HFF-Myc (cell line): ENCODE measurements around the gene SELENOS.

ENCODE experiments used
- DNase-seq: peaks from one replicate; pipeline ENCODE4 v3.0.0-alpha.2; 2011; ENCODE audit warnings: low read depth; ENCODE audit errors: extremely low read depth
- H3K4me3 ChIP-seq: replicated peaks from 2 replicates; pipeline ENCODE4 v1.5.1; 2011; ENCODE audit warnings: low read depth, mild to moderate bottlenecking, control low read depth, low read length
- CTCF ChIP-seq: IDR thresholded peaks from 2 replicates; pipeline ENCODE4 v1.5.1; 2012; ENCODE audit warnings: mild to moderate bottlenecking, low read depth, low read length, control low read depth; ENCODE audit errors: missing control alignments

Gene SELENOS

GRCh38 chr15:101244036-101244781 lies 33.1 kb downstream of the SELENOS start:
- no peak overlapping the region for H3K4me3 ChIP-seq
- no peak for DNase-seq
- no peak for TF ChIP-seq CTCF

GRCh38 chr15:101243420-101243819 lies 33.9 kb downstream of the SELENOS start:
- no peak for DNase-seq
- TF ChIP-seq CTCF: no peak
- no peak overlapping the region for H3K4me3 ChIP-seq

- H3K4me3 ChIP-seq: no peak overlapping the region
- DNase-seq: no peak
- no peak for TF ChIP-seq CTCF
Measured at GRCh38 chr15:101242999-101243336, 34.3 kb downstream of the SELENOS start.

- no peak for TF ChIP-seq CTCF
- no peak overlapping the region for H3K4me3 ChIP-seq
- DNase-seq: no peak
Measured at GRCh38 chr15:101242160-101242998, 34.9 kb downstream of the SELENOS start.

GRCh38 chr15:101240358-101240757 lies 36.9 kb downstream of the SELENOS start:
- DNase-seq: no peak
- TF ChIP-seq CTCF: no peak

GRCh38 chr15:101239724-101240136 lies 37.6 kb downstream of the SELENOS start:
- TF ChIP-seq CTCF: no peak
- no peak overlapping the region for H3K4me3 ChIP-seq
- DNase-seq: no peak

More at GRCh38 chr15:101240358-101240757, 36.9 kb downstream of the SELENOS start:
- no peak overlapping the region for H3K4me3 ChIP-seq
